OCI-M1 (cell line): ENCODE measurements around the gene MLIP.
"Not testable (repeated sequence)": the region's sequence is repeated elsewhere in the genome, so short reads cannot be mapped to it uniquely, and the experiment has no call there.

Source experiments
- DNase-seq: peaks from one replicate; lab custom pipeline; 2025; lab: John Stamatoyannopoulos, UW

The MLIP gene

DNA sequence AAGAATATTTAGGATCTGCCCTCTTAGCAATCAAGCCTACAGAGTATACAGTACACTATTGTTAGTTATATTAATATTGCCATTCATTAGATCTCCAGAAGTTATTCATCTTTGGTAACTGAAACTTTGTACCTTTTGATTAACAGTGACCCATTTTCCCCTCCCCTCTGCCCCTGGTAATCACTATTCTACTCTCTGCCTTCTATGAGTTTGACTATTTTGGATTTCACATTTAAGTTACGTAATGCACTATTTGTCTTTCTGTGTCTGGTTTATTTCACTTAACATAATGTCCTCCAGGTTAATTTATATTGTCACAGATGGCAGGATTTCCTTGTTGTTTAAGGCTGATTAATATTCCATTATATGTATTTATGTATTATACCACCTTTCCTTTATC lies 111.0 kb downstream of the MLIP start:
- no peak for DNase-seq

DNA sequence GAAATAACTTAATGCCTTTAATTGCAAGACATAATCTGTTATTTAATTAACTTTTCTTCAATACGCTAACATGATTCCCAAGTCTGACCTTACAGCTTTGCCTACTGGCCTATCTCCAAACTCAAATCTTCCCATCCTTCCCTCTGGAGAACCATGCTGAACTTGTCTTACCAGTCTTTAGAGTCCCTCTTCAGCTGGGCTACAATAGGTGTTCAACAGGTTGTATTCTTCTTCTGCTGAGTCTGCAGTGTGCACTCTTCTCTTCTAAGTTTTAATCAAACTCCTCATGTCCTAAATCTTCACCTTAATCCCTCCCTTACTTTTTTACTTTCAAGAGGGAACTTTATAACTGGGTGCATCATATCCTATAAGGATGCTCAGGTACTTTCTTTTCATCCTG lies 121.5 kb downstream of the MLIP start:
- DNase-seq: no peak

DNA sequence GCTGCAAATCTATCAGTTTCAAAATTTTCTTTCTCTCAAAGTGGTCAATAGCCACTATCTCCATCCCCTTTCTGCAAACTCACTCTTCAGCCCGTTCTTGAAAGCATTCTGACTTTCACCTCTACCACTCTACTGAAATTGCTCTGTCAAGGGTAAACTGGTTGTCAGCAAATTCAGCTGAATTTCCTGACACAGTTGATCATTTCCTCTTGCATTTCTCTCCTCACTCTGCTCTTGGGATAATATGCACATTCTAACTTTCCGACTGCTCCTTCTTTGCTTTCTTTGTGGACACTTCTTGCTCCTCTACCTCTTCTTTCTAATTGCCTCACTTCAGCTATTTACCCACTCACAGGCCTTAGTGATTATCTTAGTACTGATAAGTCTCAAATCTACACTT lies 123.3 kb downstream of the MLIP start:
- DNase-seq: no peak

DNA sequence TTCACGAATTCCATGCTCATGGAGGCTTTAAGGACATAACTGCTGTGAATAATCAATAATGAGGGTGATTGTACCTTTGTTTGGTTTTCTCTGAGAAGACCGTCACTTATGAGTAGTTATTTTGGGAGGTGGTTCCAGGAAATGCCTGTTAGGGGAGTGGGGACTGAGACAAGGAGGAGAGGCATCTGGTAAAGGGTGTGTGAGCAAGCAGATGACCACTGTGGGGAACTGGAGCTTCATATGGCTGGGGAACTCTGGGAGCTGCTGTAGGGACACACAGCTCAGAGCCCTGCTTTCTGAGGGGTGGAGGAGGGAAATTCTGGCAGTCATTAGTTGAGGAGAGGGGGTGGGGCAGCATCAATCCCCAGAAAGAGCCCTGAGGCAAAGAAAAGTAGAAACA lies 125.7 kb downstream of the MLIP start:
- no peak for DNase-seq

DNA sequence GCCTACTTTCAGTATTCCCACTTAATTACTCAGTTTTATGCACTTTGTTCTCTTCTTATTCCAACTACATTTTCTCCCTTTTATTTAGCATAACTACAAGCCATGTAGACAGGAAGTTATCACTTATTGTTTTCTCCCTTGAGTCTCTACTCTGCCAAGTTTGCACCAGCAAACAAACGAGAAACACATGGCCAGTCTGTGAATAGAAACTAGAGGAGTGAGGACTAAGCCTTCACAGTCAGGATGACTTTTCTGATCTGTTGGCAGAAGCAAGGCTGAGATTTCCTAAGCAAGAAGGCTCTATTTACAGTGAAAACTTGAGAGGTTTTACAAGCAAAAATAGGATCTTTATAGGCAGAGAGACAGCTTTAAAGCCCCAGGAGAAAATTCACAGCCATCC lies 127.2 kb downstream of the MLIP start:
- DNase-seq: no peak

DNA sequence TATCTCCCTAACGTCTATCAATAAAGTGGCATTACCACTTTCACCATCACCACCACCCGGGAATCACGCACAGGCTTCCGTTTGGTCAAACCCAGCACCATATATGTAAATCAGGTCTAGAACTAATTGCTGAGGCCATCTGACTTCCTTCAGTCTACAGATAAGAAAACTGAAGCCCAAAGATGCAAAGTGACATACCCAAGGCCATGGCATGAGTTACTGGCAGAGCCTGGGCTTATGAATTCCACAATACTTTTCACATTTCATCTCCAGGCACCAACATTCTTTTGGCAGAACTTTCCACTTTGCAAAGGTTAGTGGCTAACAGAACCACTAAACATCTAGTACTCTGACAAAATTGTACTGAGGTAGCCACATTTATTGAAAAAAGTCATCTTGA lies 132.5 kb downstream of the MLIP start:
- no peak for DNase-seq

DNA sequence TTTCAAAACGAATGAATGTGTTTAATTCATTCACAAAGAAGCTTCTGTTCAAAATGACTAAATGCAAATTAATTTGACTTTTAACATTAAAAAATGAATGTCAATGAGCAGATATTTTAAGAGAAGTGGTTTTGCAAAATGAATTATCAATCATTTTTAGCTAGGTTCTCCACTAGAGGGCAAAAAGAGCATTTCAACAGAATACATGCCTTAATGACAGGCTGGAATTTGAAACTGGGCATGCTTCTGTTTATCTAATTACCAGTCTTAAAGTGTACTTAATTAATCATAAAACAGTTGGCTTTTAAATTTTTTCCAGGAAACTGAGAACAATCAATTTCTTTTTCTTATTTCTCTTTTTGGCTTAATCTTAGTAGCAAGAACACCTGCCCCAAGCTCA lies 133.2 kb downstream of the MLIP start:
- DNase-seq: peak; percentile 60

DNA sequence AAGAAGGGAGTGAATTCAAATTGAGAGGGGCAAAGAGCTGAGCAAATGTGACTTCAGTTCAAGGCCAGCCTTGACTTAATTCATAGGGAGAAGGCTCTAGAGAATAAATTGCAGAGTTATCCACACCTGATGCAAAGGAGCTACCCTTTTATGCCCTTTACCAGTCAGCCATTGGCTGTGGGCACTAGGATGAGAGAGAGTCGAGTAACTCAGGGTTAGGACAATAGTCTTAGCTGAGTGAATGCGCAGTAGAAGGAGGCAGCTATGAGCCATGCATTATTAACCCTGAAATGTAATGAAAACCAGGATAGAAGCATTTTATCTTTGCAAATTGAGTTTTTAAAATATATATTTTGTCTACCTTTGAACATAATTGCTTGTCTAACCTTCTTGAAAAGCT lies 134.0 kb downstream of the MLIP start:
- no peak for DNase-seq

DNA sequence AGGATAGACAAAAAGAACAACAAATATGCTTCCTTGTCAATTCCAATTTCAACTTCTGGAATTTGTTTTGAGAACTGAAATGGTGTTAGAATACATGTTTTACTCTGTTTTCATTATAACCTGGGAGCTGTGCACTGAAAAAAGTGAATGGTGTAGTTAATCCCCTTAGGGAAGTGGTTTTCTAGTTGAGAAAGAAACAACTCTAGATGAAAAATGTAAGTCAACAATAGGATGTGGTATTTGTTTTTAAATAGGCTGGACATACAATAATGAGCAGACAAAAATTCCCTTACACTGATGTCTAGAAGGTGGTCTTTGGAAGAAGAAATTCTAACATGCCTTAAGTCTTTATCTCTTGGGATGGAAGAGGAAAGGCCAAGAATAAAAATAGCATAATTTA lies 137.1 kb downstream of the MLIP start:
- DNase-seq: no peak

DNA sequence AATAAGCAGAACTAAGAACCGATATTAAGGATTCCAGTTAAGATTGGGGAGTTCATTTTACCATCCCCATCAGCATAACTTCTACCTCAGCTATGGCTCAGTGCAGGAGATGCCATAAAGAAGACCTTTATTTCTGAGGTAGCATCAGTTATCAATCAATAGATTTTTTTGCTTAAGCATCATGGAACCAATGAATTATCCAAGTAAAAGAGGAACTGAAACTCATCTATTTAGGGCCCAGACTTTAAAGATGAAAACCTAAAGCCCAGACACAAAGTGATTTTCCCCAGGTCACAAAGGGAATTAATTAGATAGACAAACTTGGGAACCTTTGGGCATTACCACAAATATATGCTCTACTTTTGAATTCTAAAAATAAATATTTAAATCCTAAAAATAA lies 137.8 kb downstream of the MLIP start:
- no peak for DNase-seq

DNA sequence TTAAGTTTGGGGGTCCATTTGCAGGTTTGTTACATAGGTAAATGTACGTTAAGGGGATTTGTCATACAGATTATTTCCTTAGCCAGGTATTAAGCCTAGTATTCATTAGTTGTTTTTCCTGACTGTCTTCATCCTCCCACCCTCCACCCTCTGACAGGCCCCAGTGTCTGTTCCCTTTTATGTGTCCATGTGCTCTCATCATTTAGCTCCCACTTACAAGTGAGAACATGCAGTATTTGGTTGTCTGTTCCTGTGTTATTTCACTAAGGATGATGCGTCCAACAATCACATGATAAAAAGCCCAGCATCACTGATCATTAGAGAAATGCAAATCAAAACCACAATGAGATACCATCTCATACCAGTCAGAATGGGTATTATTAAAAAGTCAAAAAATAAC lies 138.6 kb downstream of the MLIP start:
- not testable (repeated sequence) for DNase-seq

DNA sequence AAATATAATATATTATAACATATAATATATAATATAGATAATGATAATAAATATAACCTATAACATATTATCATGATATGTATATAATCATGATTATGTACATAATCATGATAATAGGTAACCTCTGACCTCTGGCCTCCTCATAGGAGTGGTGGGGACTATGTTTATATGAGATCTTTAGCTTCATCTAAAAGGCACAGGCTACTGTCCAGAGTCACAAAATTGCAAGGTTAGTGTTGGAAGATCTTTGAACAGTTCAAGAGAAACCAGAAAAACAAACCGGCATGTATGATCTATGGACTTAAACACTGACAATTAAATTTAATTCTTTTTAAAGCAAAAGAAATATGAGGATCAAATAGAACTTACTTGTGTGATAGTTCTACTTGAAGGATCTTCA lies 141.3 kb downstream of the MLIP start:
- DNase-seq: no peak

DNA sequence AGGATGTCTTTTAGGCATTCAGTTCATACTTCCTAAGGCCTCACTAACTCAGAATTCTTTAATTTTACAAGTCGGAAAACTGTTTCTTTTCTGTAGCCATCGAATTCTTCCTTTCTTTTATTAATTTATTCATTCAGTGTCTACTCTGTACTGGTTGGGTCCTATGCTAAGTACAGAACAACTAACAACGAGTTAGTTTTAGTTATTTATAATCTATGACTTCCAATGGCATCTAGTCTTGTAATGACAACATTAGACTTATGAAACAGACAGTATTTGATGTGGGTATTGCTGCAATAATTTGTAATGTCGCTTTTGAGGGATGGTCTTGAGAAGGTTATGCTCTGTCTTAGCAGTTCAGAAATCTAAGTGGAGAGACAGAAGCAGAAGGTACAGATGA lies 141.7 kb downstream of the MLIP start:
- DNase-seq: no peak

DNA sequence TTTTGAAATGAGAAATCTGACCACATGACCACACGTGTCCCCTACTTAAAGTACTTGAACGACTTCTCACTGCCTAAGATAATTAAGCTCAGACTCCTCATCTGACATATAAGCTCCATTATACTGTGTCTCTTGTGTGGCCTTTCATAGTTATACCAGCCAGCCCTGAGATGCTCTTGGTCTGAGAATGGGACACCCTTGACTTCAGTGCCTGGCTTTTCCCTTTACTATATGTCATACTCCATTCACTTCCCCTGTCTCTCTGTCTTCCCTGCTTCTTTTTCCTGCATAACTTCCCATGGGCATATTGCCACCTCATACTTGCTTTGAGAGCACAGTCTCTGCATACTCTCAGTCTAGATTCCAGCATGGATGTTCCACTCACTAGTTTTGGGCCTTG lies 143.6 kb downstream of the MLIP start:
- no peak for DNase-seq

DNA sequence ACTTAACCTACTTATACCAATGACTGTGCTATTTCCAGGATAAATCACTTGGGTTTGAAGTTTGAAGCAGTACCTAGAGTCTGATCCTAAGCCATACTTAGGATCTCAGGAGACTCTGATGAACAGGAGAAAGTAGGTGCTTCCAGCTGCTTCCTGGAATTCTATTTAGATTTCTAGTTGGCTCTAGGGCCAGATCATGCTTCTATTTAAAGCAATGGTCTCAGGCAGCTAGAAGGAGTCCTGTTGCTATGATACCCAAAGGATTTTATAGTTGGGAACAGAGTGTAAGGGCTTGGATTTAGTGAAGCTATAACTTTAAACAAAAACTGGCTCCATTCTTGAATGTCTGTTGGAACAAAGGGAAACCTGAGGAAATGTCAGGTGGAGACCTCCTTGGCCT lies 144.6 kb downstream of the MLIP start:
- DNase-seq: no peak

DNA sequence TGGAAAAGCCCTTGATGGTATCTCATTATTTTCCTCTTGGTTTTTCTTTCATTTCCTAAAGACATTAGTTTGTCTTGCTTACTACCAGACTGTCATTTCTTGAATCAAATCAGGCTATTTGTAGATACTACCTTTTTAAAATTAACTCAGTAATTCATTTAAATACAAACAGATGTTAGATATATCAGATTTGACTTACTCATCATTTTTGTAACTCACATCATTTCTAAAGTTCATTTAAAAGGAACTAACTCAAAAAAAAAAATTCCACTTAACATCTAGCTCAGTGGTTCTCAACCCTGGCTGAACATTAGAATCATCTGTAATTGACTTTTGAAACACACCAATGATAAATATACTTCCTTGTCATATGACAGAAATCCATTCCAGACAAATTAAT lies 148.8 kb downstream of the MLIP start:
- no peak for DNase-seq

DNA sequence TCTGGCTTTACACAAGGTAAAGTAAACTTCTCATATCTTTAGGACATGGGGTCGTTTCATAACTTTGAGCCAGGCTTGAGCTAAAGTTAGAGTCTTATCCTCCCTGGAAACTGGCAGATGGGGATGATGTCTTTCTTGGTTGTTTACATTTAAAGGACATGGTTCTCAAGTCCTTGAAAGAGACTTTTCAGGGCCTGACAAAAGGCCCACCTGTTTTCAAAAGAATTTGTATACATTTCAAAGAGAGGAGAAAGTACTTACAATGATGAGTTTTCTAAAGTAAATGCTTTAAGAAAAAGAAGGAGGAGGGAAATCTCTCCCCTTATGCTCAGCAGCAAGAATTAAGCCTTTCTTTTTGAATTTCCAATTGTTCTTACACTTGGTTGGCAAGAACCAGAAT lies 151.3 kb downstream of the MLIP start:
- no peak for DNase-seq

DNA sequence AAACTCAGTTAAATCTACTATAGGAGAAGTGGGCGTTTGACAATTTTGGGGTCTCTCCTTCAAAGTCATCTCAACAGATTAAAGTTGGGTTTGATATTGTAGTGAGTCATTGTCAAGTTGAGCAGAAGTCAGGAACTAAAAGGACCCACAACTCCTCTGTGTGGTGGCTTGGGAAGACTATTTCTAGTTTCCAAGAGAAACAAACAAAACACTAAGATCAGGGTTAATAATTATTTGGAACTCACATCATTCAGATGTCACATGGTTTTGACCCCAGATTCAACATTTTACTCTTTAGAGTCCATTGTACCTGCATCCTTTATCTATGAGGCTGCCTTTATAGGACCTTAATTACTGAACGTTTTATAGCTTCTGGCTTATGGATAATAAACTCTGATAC lies 151.7 kb downstream of the MLIP start:
- DNase-seq: no peak

DNA sequence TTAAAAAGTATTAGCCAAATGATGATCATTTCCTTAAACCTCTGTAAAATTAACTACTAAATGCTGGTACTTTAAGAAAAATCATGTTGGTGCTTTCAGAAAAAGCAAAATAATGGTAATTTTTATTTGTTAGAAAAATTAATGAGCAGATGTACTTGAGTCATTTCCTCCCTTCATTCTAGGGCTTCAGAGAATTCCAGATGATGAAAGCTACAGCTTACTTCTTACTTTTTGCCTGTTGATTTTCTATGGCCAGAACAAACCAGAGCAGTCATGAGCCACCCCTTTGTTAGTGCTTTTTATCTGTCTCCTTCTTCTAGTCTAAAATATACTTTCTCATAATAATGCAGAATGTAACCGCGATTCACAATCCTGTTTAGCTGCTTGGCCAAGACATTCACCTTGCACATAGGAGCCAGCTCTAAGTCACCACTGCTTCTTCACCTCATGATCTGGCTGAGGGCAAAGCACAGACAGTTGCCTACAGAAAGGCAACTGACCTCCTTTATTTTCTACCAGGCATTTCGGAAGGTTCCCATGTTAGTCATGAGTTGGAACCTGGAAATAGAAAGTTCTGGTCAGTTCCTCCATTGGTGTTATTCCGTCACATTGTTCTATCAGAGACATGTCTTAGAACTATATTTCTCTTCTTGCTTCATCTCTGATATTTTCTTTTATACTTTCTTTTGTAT lies 153.5 kb downstream of the MLIP start:
- DNase-seq: peak; percentile 57

DNA sequence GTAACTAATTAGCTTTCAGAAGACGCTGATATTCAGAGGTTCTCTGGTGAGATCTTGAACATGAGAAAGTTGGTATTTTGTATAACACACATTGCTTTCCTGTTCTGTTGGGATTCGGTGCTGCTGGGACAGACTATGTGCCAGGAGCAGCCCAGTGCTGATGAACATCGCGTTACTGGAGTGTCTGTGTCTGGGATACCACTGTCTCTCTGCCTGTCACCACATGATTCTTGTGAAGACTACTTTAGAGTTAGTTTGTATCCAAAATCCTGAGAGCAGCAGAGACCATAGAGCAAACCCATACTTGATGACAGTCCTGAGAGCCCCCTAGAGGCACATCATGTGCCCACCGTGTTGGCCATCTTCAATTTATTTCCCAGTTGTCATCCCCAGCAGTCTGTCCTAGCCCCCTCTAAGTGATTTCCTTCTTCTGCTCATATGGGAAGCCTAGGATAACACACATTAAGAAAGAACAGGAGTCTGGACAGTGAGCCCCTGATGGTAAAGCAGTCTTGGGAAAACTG lies 155.2 kb downstream of the MLIP start:
- peak; percentile 17 for DNase-seq

DNA sequence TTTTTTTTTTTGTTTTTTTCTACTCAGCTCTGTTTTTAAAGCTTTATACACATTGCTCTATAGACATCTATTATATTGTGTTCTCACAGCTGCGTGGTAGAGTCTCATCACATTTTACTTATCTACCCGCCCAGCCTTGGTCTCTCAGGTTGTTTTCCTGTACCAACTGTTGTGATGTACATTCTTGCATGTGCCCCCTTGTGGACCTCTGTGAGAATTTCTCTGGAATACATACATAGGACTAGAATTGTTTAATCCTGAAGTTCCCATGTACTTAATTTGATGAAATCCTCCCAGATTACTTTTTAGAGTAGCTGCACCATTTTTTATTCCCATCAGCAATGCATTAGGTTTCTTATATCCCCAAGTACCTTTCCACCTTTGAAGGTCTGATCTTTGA lies 156.6 kb downstream of the MLIP start:
- peak; percentile 75 for DNase-seq

DNA sequence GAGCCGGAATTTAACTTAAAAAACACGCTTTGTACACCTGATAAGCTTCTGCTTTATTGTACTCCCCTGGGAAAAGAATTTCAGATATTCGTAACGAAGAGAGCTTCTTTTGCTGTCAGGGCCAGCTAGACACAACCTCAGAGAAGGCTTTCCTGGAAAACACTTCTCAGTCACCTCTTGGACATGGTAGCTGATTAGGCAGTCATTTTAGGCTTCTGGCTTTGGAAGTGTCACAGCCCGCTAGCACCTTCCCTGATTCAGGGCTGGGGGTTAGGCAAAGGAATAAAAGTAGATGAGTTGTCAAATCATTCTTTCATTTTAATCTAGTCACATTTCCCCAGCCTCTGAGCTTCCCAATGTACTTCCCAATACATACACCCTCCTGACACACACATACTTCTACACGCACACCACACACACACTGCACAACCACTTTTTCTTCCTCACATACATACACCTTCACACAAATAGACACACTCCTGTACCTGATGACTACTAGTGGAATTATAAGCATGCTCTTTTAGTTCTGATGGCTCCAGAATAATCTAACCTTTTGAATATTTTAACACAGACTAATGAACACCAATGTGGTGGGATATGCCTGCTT lies 162.1 kb downstream of the MLIP start:
- no peak for DNase-seq

DNA sequence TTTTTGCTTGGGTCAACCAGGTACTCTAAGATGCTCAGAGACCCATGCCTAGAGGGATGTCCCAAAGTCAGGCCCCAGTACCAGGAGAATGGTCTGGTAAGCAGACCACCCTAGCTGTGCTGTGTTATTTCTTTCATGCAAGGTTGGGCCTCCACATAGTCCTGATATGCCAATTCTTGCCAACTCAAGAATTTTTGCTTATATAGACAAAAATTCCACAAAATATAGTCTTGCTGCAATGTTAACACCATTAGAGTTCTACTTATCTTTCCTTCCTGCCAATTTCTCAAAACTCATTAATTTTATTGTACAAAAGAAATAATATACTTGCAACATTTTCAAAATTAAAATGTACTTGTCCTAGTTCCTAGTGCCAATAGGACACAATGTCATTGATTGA lies 163.1 kb downstream of the MLIP start:
- no peak for DNase-seq

DNA sequence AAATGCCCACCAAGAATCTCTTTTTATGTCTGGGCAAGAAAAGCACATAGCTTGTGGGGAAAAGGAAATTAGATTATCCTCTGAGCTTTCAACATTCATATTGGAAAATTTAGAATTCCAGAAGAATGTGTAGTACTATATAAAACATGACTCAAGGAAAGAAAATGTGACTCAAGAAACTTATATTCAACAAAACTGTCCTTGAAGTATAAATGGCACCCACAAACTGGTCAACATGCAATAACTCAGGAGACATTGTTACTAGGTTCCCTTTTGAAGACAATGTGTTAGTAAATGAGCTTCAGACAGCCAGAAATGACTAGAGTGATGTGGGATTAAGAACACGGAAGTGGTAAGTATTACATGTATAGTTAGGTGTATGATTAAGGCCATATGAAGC lies 170.9 kb downstream of the MLIP start:
- peak; percentile 36 for DNase-seq
